ENCODE measurements around the gene SMAD3.

The SMAD3 gene

GRCh38 chr15:67082007-67082536 lies 16.7 kb downstream of the SMAD3 start:
- DNase-seq = peak; percentile 72

GRCh38 chr15:67083135-67083762 lies 17.8 kb downstream of the SMAD3 start:
- DNase-seq = no peak

GRCh38 chr15:67084561-67084960 lies 19.2 kb downstream of the SMAD3 start:
- no peak for DNase-seq

- peak; percentile 51 for DNase-seq
These were observed 19.9 kb downstream of the SMAD3 start for GRCh38 chr15:67085237-67085817.

DNA sequence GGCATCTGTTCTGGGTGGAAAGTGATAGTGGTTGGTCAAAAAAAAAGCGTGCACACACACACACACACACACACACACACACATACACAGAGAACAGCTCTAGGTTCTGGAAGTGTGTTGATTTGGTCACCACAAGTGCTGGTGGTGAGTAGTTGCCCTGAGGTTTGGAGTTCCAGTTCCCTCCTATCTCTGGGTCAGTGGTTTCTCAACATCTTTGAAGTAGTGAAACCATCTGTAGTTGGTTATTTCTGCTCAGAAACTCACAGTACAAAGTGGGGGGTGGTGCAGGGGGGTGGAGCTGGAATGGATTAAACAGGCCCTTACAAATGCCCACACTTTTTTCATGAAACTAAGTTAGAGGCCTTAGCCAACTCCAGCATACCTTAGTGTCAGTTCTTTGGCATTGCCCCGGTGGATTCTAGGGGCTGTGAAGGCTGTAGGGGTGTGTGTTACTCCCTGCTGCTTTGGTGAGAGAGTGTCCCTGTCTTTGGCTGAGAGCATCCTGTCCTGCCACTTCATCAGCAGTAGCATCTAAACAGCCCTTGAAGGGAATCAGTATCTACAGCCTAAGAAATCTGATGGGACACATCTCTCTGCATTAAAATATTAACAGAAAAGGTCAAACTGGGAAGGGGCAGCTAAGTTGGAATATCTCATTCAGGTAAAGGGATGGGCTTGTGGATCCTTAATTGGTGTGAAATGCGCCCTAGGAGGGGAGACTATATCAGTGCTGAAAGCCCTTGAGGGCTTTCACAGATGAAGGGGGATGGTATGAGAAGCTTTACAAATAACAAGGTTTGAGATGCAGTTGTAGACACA lies 20.6 kb downstream of the SMAD3 start:
- DNase-seq = no peak

GRCh38 chr15:67086637-67086914 lies 21.2 kb downstream of the SMAD3 start:
- DNase-seq = no peak

DNA sequence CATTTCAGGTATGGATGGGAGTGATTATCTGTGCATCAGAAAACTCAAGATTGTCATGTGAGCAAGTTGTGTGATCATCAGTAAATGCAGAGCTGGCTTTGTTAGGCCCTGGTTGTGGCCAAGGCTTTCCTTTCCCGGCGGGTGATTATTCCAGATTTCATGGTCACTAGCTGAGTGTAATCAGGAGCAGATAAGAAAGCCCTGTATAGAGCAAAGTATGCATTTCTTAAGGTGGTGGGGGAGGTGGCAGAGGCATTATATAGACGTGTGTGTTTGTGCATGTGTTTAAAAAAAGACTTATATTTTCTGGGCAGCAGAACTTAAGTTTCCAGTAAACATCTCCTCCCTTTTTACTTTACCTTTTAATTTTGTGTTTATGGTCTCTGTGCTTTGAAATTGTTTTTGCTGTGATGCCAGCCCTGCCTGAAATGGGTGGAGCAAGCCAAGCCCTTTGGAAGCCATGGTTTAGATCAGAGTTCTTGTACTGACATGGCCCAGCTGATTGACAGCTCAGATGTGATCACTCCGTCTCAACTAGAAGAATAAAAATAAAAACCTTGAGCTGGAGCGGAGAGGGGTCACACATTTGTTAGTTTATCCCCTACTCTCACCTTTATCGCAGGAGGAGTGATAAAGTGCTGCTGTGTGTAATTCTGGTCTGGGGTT lies 22.2 kb downstream of the SMAD3 start:
- no peak for DNase-seq

- DNase-seq = no peak
These were observed 24.1 kb downstream of the SMAD3 start for GRCh38 chr15:67089217-67090193.

DNA sequence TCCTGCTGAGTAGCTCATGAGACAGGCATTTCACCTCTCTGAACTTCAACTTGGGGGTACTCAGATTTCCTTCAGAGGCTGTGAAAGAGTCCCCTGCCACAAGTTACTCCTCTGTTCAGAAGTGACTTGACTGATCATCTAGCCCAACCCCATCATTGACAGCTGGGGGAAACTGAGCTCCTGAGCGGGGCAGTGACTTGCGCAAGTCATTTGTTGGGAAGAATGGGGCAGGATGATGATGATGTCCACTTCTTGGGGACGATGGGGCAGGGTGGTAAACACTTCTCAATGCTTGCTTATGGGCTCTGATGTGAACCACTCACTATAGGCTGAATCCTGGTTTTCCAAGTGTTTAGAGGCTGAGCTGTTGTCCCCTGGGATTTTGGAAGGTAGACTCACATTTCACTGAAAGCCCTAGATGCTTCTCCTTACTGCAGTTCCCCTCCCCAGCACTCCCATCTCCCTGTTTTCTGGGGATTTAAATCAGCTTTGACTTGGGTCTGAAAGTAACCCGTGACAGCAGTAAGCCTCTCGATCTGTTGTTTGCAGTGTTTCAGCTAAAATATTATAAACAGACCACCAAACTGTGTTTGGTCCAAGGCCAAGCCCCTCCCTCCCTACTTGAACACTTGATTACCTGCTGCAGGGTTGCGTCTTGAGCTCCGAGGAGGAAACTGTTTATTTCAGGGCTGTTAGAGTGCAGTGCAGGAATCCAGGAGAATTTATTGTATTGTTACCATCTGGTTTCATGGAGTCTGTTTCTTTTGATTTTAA lies 25.1 kb downstream of the SMAD3 start:
- DNase-seq = no peak

GRCh38 chr15:67091071-67091979 lies 25.9 kb downstream of the SMAD3 start:
- DNase-seq = peak; percentile 41

DNA sequence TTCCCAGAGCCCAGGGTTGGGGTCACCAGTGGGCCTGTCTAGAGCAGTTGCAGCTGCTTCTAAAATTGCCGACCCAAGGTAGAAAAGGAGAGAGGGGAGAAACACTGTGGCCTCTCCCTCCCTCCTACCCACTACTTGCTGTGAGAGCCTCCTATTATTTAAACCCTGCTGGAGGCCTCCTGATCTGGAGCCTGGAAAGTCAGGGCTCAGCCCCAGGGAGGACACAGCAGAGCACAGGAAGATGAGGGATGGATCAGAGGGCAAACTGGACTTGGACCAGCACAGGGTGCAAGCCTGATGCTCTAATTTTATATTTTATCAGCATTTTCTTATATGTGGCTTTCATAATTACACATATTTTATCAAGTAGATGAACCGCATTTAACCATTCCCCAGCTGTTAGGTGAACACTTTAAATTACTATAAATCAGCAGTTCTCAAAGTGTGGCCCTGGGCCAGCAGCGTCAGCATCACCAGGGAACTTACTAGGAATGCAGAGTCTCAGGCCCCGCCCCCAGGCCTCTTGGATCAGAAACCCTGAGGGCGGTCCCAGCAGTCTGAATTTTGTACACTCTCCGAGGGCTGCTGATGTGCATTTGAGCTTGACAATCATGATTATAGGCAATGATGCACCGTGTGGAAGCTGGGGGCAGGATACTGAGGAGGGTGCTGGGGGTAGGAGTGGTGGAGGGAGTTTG lies 26.7 kb downstream of the SMAD3 start:
- DNase-seq = no peak

- DNase-seq = no peak
These were observed 27.5 kb downstream of the SMAD3 start for GRCh38 chr15:67092752-67093503.

DNA sequence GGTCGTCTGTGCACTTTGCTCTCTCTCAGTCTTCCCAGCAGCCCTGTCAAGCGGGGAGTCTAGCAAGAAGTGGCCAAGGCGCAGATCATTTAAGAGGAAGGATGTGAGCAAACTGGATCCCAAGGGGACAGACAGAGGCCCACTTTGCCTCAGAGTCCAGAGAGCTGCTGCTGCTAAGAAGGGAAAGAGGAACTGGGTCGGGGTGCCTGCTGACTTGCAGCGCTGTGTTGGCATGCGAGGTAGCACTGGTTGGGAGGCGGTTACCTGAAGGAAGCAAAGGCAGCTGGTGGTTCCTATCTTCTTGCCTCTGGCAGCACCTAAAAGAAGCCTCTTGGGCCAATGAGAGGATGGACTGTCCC lies 28.1 kb downstream of the SMAD3 start:
- DNase-seq = no peak

DNA sequence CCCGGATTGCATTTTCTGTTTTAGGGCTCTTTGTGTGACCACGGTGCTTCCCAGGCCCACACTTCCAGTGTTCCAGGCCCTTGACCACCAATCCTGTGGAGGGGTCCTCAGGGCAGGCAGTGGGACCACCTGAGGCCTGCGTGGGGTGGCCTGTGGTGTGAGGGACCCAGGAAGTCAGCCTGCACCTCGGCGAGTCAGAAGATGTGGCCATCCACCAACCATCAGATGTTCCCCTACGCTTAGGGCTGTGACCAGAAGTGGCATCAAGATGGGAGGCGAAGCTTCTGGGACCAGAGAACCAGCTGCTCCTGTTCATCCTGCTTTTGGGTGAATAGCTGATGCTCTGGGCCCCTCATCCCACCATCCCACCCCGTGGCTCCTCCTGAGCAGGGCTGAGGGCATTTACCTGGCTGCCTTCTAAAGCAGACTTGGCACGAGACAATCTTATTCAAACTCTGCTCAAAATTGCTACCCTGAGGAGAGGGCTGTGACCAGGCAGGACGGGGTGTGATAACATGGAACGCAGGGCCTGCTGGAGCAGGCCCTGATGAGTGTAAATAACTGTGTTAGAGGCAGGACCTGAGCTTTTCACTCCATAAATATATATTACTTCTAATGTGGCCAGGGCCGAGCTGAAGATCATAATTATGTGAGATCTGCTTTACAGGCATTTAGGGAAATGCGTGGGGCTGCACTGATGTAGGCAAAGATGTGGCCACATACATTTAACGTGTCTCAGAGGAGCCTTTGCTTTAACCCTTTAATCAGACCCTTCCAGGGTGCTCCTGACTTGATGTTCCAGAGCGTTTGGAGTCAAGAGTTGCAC lies 28.8 kb downstream of the SMAD3 start:
- DNase-seq = no peak

DNA sequence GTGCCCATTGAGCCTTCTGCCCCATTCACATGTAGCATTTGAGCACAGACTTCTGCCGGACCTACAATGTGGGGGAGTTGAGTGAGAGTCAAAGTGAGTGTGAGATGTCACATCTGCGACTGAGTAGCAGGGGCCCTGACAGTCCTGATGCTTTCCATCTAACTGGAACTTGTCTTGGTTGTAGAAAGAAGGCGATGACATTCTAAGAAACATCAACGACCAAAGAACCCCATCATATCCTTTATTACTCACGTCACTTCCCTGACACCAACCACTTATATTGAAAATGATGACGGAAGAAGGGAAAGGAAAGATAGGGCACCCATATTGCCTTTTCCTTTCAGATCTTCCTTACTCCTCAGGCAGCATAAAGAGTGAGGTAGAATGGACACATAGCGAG lies 30.5 kb downstream of the SMAD3 start:
- DNase-seq = no peak

DNA sequence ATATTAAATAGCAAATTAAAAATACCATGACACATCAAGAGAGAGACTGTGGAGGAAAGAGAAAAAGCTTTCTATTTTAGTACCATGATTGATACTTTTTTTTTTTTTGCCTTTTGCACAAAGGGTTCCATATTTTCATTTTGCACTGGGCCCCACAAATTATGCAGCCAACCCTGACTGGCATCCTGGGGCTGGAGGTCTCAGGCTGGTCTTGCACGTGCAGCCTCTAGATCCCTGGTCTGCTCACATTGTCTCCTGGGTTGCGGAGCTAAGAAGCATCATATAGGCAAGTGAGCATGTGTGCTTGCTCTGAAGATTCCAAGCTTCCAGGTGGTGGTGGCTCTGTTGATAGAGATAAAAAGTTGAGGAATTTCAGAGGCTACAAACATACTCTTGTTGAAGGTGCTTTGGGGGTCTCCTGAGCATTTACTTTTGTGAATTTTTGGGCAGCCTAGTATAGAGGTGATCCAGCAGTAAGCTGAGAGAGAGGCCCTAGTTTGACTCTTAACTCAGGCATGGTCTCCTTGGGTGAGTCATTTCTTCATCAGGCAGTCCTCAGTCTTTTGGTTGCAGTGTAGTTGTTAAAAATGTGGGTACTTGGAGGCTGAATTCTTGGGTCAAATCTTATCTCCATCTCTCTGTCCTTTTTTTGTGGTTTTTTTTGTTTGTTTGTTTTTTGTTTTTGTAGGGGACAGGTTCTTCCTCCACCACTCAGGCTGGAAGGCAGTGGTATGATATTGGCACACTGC lies 31.3 kb downstream of the SMAD3 start:
- no peak for DNase-seq

GRCh38 chr15:67097424-67097823 lies 32.0 kb downstream of the SMAD3 start:
- no peak for DNase-seq

Data from stimulated activated CD4-positive, alpha-beta T cell treated with anti-CD3 and anti-CD28 coated beads, Interleukin-4, amount 100 ng/mL, for 1 hour (primary cell).